IPS-NIHi11 (cell line): ENCODE results near the gene DCC.

ENCODE experiments used
- DNase-seq: peaks from one replicate; pipeline ENCODE4 v3.0.0; 2012; ENCODE audit warnings: mixed read lengths, low spot score

The DCC gene

GRCh38 chr18:52427521-52428175, 87.7 kb downstream of the DCC start:
- DNase-seq = no peak

GRCh38 chr18:52431683-52432082, 91.7 kb downstream of the DCC start:
- DNase-seq = no peak

- no peak for DNase-seq
These were observed 93.8 kb downstream of the DCC start for GRCh38 chr18:52433797-52434196.

- no peak for DNase-seq
These were observed 95.3 kb downstream of the DCC start for GRCh38 chr18:52435301-52435700.

- no peak for DNase-seq
These were observed 97.2 kb downstream of the DCC start for GRCh38 chr18:52437161-52437560.

GRCh38 chr18:52439457-52439856, 99.5 kb downstream of the DCC start:
- no peak for DNase-seq

GRCh38 chr18:52441794-52442193, 101.8 kb downstream of the DCC start:
- no peak for DNase-seq

- DNase-seq = no peak
These were observed 102.7 kb downstream of the DCC start for GRCh38 chr18:52442686-52443085.

- no peak for DNase-seq
These were observed 111.3 kb downstream of the DCC start for GRCh38 chr18:52451256-52451655.

- peak; percentile 23 for DNase-seq
These were observed 111.9 kb downstream of the DCC start for GRCh38 chr18:52451851-52452250.

GRCh38 chr18:52452427-52452826, 112.4 kb downstream of the DCC start:
- DNase-seq = no peak

- DNase-seq = no peak
These were observed 119.9 kb downstream of the DCC start for GRCh38 chr18:52459890-52460289.

- DNase-seq = no peak
These were observed 122.9 kb downstream of the DCC start for GRCh38 chr18:52462853-52463252.

GRCh38 chr18:52465391-52465790, 125.4 kb downstream of the DCC start:
- no peak for DNase-seq

GRCh38 chr18:52468496-52468895, 128.5 kb downstream of the DCC start:
- no peak for DNase-seq

- DNase-seq = no peak
These were observed 135.3 kb downstream of the DCC start for GRCh38 chr18:52475325-52475724.

GRCh38 chr18:52481116-52481515, 141.1 kb downstream of the DCC start:
- peak; percentile 5 for DNase-seq

- no peak for DNase-seq
These were observed 145.0 kb downstream of the DCC start for GRCh38 chr18:52484977-52485376.

GRCh38 chr18:52486052-52486451, 146.1 kb downstream of the DCC start:
- DNase-seq = no peak

- DNase-seq = no peak
These were observed 149.7 kb downstream of the DCC start for GRCh38 chr18:52489396-52490306.

- DNase-seq = no peak
These were observed 156.4 kb downstream of the DCC start for GRCh38 chr18:52496426-52496825.

GRCh38 chr18:52499016-52499415, 159.0 kb downstream of the DCC start:
- no peak for DNase-seq

- no peak for DNase-seq
These were observed 159.6 kb downstream of the DCC start for GRCh38 chr18:52499644-52500043.
